ENCODE measurements around the gene MLIP. TPM values are rescaled to one million over a fixed set of nuclear protein-coding genes. Genes with fewer than 3 reads are reported as not detected.

Gene MLIP
- total RNA-seq, 2 donors from 2014 or later, result 0.42 to 1.2 TPM

- no peak overlapping the region for H3K9ac ChIP-seq (ENCODE audit: low read depth in 2 of 2, low read length in 2 of 2)
- TF ChIP-seq, protein P1, sequence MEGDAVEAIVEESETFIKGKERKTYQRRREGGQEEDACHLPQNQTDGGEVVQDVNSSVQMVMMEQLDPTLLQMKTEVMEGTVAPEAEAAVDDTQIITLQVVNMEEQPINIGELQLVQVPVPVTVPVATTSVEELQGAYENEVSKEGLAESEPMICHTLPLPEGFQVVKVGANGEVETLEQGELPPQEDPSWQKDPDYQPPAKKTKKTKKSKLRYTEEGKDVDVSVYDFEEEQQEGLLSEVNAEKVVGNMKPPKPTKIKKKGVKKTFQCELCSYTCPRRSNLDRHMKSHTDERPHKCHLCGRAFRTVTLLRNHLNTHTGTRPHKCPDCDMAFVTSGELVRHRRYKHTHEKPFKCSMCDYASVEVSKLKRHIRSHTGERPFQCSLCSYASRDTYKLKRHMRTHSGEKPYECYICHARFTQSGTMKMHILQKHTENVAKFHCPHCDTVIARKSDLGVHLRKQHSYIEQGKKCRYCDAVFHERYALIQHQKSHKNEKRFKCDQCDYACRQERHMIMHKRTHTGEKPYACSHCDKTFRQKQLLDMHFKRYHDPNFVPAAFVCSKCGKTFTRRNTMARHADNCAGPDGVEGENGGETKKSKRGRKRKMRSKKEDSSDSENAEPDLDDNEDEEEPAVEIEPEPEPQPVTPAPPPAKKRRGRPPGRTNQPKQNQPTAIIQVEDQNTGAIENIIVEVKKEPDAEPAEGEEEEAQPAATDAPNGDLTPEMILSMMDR (IDR thresholded peaks at IDR 0.05), result no peak
- H3K4me1 ChIP-seq, result no peaks in the 10 kb centered on the region
- intact Hi-C loops (cut with DNase I), result no loop called here
- DNase-seq, result no peak
- H3K27ac ChIP-seq, result no peak overlapping the region
- H3K9me3 ChIP-seq, result no peaks in the 10 kb centered on the region
- no peaks in the 10 kb centered on the region for H3K36me3 ChIP-seq
- H3K27me3 ChIP-seq, result no peaks in the 10 kb centered on the region
- no peak overlapping the region for H3K4me3 ChIP-seq
These were observed 178.2 kb downstream of the MLIP start for GRCh38 chr6:54289426-54289825.

DNA sequence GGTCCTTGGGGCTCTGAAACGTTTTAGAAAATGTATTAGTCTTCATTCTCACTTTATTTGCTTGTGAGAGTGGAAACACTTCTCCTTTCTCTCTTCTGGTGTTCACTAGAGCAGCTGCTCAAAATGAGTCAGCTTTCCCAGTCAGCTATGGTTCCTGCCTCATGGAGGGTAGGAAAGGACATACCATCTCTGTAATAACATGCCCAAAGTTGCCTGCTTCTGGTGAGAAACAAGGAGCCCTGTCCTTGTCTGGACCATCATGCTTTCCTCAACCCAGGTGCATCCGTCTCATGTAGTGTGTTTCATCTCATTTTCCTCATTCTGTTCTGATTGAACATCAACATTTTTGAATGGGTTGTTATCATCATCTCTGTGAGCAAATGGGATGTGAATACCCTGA, 179.9 kb downstream of the MLIP start:
- H3K27ac ChIP-seq, result no peak overlapping the region
- H3K9ac ChIP-seq (ENCODE audit: low read depth in 2 of 2, low read length in 2 of 2), result no peak overlapping the region
- no peak for DNase-seq
- no peaks in the 10 kb centered on the region for H3K27me3 ChIP-seq
- no peaks in the 10 kb centered on the region for H3K36me3 ChIP-seq
- intact Hi-C loops (cut with DNase I), result no loop called here
- no peaks in the 10 kb centered on the region for H3K4me1 ChIP-seq
- H3K4me3 ChIP-seq, result no peak overlapping the region
- TF ChIP-seq, protein P1 (IDR thresholded peaks at IDR 0.05), result no peak
- no peaks in the 10 kb centered on the region for H3K9me3 ChIP-seq

DNA sequence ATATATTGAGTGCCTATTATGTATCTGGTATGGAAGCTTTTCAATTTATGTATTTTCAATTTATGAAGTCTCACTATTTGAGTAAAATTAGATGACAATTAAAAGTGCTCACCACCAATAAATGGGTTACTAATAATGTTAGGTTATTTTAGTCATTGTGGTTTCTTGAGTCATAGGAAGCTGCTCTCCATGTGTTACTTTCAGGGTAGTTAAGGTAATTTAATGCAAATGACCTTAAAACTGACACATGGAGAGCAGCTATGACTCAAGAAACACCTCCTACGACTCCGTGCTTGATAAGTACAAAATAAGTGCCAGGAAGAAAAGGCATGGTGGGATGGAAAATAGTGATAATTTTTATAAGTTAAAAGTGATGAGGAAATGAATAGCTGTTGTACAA, 180.5 kb downstream of the MLIP start:
- intact Hi-C loops (cut with DNase I), result no loop called here
- no peaks in the 10 kb centered on the region for H3K27me3 ChIP-seq
- H3K9ac ChIP-seq (ENCODE audit: low read depth in 2 of 2, low read length in 2 of 2), result no peak overlapping the region
- no peaks in the 10 kb centered on the region for H3K9me3 ChIP-seq
- H3K4me1 ChIP-seq, result no peaks in the 10 kb centered on the region
- no peak overlapping the region for H3K27ac ChIP-seq
- H3K4me3 ChIP-seq, result no peak overlapping the region
- no peak for DNase-seq
- TF ChIP-seq, protein P1 (IDR thresholded peaks at IDR 0.05), result no peak
- H3K36me3 ChIP-seq, result no peaks in the 10 kb centered on the region

DNA sequence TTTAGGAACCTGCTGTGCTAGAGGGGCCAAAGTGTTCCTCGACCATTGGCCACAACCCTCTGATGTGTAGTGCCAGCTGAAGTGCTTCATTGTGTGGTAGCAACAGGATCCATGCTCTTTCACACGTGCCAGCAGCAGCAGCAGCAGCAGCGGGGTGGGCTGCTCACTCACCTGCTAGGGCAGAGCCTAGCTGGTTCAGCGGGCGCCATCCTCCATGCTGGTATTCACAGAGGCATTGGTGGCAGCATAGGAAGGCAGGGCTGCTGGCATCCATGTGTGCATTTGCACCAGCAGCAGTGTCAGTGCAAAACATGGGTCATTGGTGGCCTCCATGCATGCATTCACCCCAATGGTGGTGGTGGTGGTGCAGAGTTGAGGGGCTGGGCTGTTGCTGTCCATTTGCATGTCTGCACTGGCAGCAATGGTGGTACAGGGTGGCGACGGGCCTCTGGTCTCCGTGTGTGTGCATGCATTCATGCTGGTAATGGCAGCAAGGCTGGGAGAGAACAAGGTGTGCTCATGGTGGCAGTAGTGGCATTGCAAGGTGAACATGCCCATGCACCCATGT, 183.8 kb downstream of the MLIP start:
- intact Hi-C loops (cut with DNase I), result no loop called here

DNA sequence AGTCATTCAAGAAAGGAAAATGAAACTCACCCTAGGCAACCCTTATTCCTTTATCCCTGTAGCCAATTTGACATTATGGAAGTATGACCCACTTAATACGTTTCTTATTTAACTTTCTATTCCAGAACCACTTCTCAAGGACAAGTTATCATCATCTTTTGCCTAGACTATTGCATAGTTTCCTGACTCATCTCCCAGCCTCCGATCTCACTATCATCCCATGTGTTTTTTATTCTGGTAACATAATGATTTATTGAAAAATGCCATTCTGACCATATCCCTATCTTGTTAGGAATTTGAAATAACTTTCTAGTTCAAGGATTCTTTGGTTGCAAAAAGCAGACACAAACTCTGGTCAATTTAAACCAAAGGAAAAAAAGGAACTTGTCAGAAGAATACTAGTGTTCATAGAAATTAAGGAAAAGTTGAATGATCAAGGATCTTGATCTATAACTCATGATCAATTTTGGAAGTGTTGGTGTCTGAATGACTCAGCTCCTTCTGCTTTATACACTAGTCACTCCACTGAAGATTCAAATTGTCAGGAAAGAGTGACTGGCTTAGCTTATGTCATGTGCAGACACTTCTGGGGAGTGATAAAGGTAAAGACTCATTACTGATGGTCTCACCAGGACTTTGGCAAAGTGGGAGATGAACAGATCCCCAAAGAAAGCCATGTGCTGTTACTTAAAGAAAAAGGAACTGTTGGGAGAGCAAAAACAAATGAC, 188.5 kb downstream of the MLIP start:
- Histone ChIP-seq H3K27me3 (no peaks in the 10 kb centered on the region), H3K4me1 (no peaks in the 10 kb centered on the region), H3K27ac (no peak overlapping the region), H3K36me3 (no peaks in the 10 kb centered on the region), H3K9me3 (no peaks in the 10 kb centered on the region), H3K4me3 (no peak overlapping the region), H3K9ac (ENCODE audit: low read depth in 2 of 2, low read length in 2 of 2) (no peak overlapping the region)
- intact Hi-C loops (cut with DNase I), result no loop called here
- TF ChIP-seq, protein P1 (IDR thresholded peaks at IDR 0.05), result no peak
- DNase-seq, result no peak

More for the DNA sequence above, 183.8 kb downstream of the MLIP start:
- no peak for DNase-seq
- H3K9ac ChIP-seq (ENCODE audit: low read depth in 2 of 2, low read length in 2 of 2), result no peak overlapping the region
- H3K4me3 ChIP-seq, result no peak overlapping the region
- H3K27ac ChIP-seq, result no peak overlapping the region
- TF ChIP-seq, protein P1 (IDR thresholded peaks at IDR 0.05), result no peak
- no peaks in the 10 kb centered on the region for H3K27me3 ChIP-seq
- H3K9me3 ChIP-seq, result no peaks in the 10 kb centered on the region
- no peaks in the 10 kb centered on the region for H3K4me1 ChIP-seq
- H3K36me3 ChIP-seq, result no peaks in the 10 kb centered on the region
